Common myeloid progenitor, CD34-positive (primary cell): Measurements from ENCODE around the gene UNC45A.
A peak's percentile ranks its signal among the peaks of the same experiment; 100 is the strongest.

Experiments
- CTCF ChIA-PET: fragments of 350-600 bp; sonication (Branson Sonifier 250); formaldehyde crosslinking; loops from one replicate; lab custom pipeline; 2021; ENCODE audit warnings: antibody characterized with exemption; lab: Charles Lee
- POLR2A ChIA-PET: fragments of 350-600 bp; sonication (Branson Sonifier 250); formaldehyde crosslinking; loops from one replicate; lab custom pipeline; 2021; ENCODE audit warnings: antibody characterized with exemption; lab: Charles Lee
- DNase-seq, 3 donors: peaks; one replicate each; pipeline versions ENCODE4 v3.0.0 to v3.0.0-alpha.2; 2013
- H3K27ac ChIP-seq, 2 experiments: 1 replicate in 1 of 2; 2 replicates in 1 of 2; pipeline ENCODE4 v1.7.0; 2013; ENCODE audit warnings: inconsistent platforms in 2 of 2, low read length in 2 of 2, mild to moderate bottlenecking in 2 of 2, low read depth in 1 of 2, moderate library complexity in 1 of 2; ENCODE audit not compliant: severe bottlenecking in 2 of 2, insufficient read depth in 1 of 2, poor library complexity in 1 of 2
- H3K27me3 ChIP-seq, 5 experiments: replicated peaks in 2 of 5; 1 replicate in 3 of 5; 2 replicates in 2 of 5; pipeline versions ENCODE4 v1.6.1 to v1.7.0; 2013; ENCODE audit warnings: low read length in 4 of 5, mild to moderate bottlenecking in 2 of 5, moderate library complexity in 2 of 5, inconsistent platforms in 1 of 5; ENCODE audit not compliant: insufficient read depth in 5 of 5, control insufficient read depth in 4 of 5
- H3K36me3 ChIP-seq, 4 experiments: 1 replicate in 2 of 4; 2 replicates in 2 of 4; pipeline versions ENCODE4 v1.6.1 to v1.7.0; 2013; ENCODE audit warnings: low read length in 3 of 4, control low read depth in 1 of 4, mild to moderate bottlenecking in 1 of 4; ENCODE audit not compliant: control insufficient read depth in 4 of 4, insufficient read depth in 4 of 4
- H3K4me1 ChIP-seq, 4 experiments: 1 replicate in 3 of 4; 2 replicates in 1 of 4; pipeline versions ENCODE4 v1.6.1 to v1.7.1; 2013; ENCODE audit warnings: low read length in 3 of 4, mild to moderate bottlenecking in 3 of 4, control low read depth in 1 of 4, inconsistent platforms in 1 of 4, moderate library complexity in 1 of 4; ENCODE audit not compliant: control insufficient read depth in 4 of 4, insufficient read depth in 4 of 4; ENCODE audit errors: control extremely low read depth in 1 of 4
- H3K4me3 ChIP-seq, 7 experiments: 1 replicate in 4 of 7; 2 replicates in 3 of 7; pipeline versions ENCODE4 v1.5.1 to v1.7.0; 2013; ENCODE audit warnings: mild to moderate bottlenecking in 7 of 7, low read length in 6 of 7, moderate library complexity in 6 of 7, inconsistent platforms in 2 of 7, low read depth in 2 of 7, control low read depth in 1 of 7; ENCODE audit not compliant: insufficient read depth in 4 of 7, control insufficient read depth in 1 of 7; ENCODE audit errors: extremely low read depth in 1 of 7
- H3K9me3 ChIP-seq, 5 experiments: 1 replicate in 4 of 5; 2 replicates in 1 of 5; pipeline versions ENCODE4 v1.6.1 to v1.7.1; 2013; ENCODE audit warnings: low read length in 4 of 5, mild to moderate bottlenecking in 2 of 5, inconsistent platforms in 1 of 5, low read depth in 1 of 5, moderate library complexity in 1 of 5; ENCODE audit not compliant: control insufficient read depth in 4 of 5, insufficient read depth in 2 of 5; ENCODE audit errors: control extremely low read depth in 1 of 5
- WGBS: methylation state at CpG from one replicate; pipeline ENCODE4 v1.1.5; 2013; ENCODE audit not compliant: insufficient coverage; 5-methylcytosine and 5-hydroxymethylcytosine counted together

The UNC45A gene

DNA sequence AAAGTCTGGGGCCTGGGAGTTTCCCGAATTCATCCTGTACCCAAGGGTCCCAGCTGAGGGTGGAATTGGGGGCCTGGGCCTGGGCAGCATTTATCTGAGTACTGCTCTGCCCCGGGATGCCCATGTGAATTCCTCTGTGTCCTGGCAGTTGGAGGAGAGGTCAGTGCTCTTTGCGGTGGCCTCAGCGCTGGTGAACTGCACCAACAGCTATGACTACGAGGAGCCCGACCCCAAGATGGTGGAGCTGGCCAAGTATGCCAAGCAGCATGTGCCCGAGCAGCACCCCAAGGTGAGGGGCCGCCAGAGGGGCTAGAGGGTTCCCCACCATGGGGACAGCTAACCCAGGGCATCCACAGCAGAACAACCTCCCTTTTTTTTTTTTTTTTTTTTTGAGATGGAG lies 13.4 kb downstream of the UNC45A start:
- WGBS = 96% methylated on average over 6 of the region's 8 CpGs
- Histone ChIP-seq H3K4me3 (no peak overlapping the region), H3K4me1 (peaks cover 0 to 15% (median 11%) of the 10 kb centered on the region in 4 experiments), H3K36me3 (peaks cover 18 to 81% (median 57%) of the 10 kb centered on the region in 4 experiments), H3K27ac (no peak overlapping the region), H3K9me3 (no peaks in the 10 kb centered on the region), H3K27me3 (no peaks in the 10 kb centered on the region)
- CTCF ChIA-PET = interaction anchor here (1.0 to 4.7 kb wide), 3 partner anchors 9 to 30 kb away, joined by 3 to 62 read pairs (median 3); partner anchors contain the start of genes HDDC3 and UNC45A
- POLR2A ChIA-PET = interaction anchor here (1.0 kb wide), 1 partner anchor 9 kb away, joined by 3 read pairs; no protein-coding TSS in a partner anchor
- DNase-seq = no peak

- CTCF ChIA-PET = interaction anchor here (0.8 to 4.7 kb wide), 4 partner anchors 11 to 100 kb away, joined by 3 to 62 read pairs (median 4); partner anchors contain the start of genes HDDC3 and UNC45A
- H3K9me3 ChIP-seq = no peaks in the 10 kb centered on the region
- H3K27ac ChIP-seq = peak overlapping the region in 1 of 2 experiments; percentile 63
- H3K27me3 ChIP-seq = no peaks in the 10 kb centered on the region
- POLR2A ChIA-PET = interaction anchor here (0.7 to 0.9 kb wide), 2 partner anchors 72 to 321 kb away, joined by 3 read pairs; partner anchors contain the start of gene VPS33B
- H3K36me3 ChIP-seq = peaks cover 20 to 73% (median 56%) of the 10 kb centered on the region in 4 experiments
- 93% methylated on average over 23 of the region's 23 CpGs for WGBS
- DNase-seq = no peak
- no peak overlapping the region for H3K4me3 ChIP-seq
- peaks cover 0 to 21% (median 18%) of the 10 kb centered on the region in 4 experiments for H3K4me1 ChIP-seq
Observed at GRCh38 chr15:90949979-90950675, 15.0 kb downstream of the UNC45A start.

- H3K9me3 ChIP-seq = no peaks in the 10 kb centered on the region
- no peak for DNase-seq
- ChIA-PET CTCF (interaction anchor here (4.7 kb wide), 1 partner anchor 15 kb away, joined by 62 read pairs; the partner anchor contains the start of genes HDDC3 and UNC45A), POLR2A (interaction anchor here (0.7 kb wide), 1 partner anchor 72 kb away, joined by 3 read pairs; the partner anchor contains the start of gene VPS33B)
- peaks cover 0 to 26% (median 24%) of the 10 kb centered on the region in 4 experiments for H3K4me1 ChIP-seq
- H3K36me3 ChIP-seq = peaks cover 20 to 72% (median 55%) of the 10 kb centered on the region in 4 experiments
- H3K4me3 ChIP-seq = no peak overlapping the region
- no peak overlapping the region for H3K27ac ChIP-seq
- H3K27me3 ChIP-seq = no peaks in the 10 kb centered on the region
- WGBS = 92% methylated on average over 5 of the region's 6 CpGs
Observed at GRCh38 chr15:90950676-90951075, 15.6 kb downstream of the UNC45A start.

DNA sequence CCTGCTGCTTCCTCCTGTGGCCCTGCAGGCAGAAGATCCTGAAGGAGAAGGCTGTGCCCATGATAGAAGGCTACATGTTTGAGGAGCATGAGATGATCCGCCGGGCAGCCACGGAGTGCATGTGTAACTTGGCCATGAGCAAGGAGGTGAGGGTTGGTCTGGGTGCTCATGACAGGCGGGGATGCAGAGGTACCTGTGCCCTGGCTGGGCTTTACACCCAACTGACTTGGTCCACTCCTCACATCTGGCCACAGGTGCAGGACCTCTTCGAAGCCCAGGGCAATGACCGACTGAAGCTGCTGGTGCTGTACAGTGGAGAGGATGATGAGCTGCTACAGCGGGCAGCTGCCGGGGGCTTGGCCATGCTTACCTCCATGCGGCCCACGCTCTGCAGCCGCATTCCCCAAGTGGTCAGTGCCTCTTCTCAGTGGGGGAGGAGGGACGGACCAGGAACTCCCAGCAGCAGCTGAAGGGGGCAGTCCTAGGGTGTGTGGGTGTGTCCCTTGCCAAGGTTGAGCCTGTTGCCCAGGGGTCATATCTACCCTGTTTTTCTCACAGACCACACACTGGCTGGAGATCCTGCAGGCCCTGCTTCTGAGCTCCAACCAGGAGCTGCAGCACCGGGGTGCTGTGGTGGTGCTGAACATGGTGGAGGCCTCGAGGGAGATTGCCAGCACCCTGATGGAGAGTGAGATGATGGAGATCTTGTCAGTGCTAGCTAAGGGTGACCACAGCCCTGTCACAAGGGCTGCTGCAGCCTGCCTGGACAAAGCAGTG lies 18.0 kb downstream of the UNC45A start:
- H3K27me3 ChIP-seq = no peaks in the 10 kb centered on the region
- ChIA-PET CTCF (interaction anchor here (1.7 to 13.0 kb wide), 3 partner anchors 16 to 81 kb away, joined by 4 to 134 read pairs (median 5); partner anchors contain the start of genes HDDC3 and UNC45A), POLR2A (no interaction called here)
- H3K4me3 ChIP-seq = no peak overlapping the region
- H3K9me3 ChIP-seq = no peaks in the 10 kb centered on the region
- peaks cover 2 to 45% (median 36%) of the 10 kb centered on the region in 4 experiments for H3K4me1 ChIP-seq
- peaks cover 15 to 57% (median 40%) of the 10 kb centered on the region in 4 experiments for H3K36me3 ChIP-seq
- DNase-seq = no peak
- H3K27ac ChIP-seq = no peak overlapping the region
- 98% methylated on average over 13 of the region's 14 CpGs for WGBS

- Histone ChIP-seq H3K4me3 (peak overlapping the region in 3 of 7 experiments; percentile 74 to 87 (median 80)), H3K4me1 (peaks cover 2 to 41% (median 34%) of the 10 kb centered on the region in 4 experiments), H3K27ac (no peak overlapping the region), H3K36me3 (peaks cover 10 to 49% (median 34%) of the 10 kb centered on the region in 4 experiments), H3K27me3 (no peaks in the 10 kb centered on the region), H3K9me3 (no peaks in the 10 kb centered on the region)
- POLR2A ChIA-PET = interaction anchor here (0.8 kb wide), 1 partner anchor 51 kb away, joined by 3 read pairs; no protein-coding TSS in a partner anchor
- CTCF ChIA-PET = interaction anchor here (0.8 to 13.0 kb wide), 8 partner anchors 9 to 318 kb away, joined by 3 to 134 read pairs (median 5); partner anchors contain the start of genes HDDC3 and UNC45A
- WGBS = 95% methylated on average over 4 of the region's 16 CpGs
- no peak for DNase-seq
Observed at GRCh38 chr15:90953947-90954711, 19.0 kb downstream of the UNC45A start.
